Stimulated activated naive CD8-positive, alpha-beta T cell treated with anti-CD3 and anti-CD28 coated beads, Interleukin-15, Interleukin-2, amounts not matched to agents 100 U/mL and 50 U/mL, for 24 hours (primary cell): ENCODE measurements around the gene FAT1.
"Not testable (repeated sequence)": the region's sequence is repeated elsewhere in the genome, so short reads cannot be mapped to it uniquely, and the experiment has no call there.

Experiments used
- ATAC-seq: fragments of 150-1000 bp; cut with Tn5 transposase; one replicate; pipeline ENCODE4 v1.10.0; 2021
- DNase-seq: peaks from one replicate; pipeline ENCODE4 v3.0.0; 2021

Gene FAT1

DNA sequence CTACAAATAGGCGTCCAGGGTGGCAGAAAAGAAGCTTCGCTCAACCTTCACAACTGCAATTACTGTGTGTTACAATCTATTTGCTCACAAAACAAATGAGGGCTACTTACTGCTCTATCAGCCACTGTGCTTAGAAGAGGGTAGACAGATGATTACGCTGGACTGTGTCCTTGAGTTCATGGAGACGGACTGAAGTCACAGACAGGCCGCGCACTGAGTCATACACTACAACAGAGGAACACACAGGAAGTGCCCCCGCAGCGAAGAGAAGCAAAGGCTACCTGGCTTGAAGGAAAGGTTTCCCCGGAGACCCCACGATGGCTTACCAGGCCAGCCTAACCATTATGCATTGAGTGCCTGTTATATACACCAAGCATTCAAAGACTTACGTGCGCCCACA lies 25.6 kb downstream of the FAT1 start:
- ATAC-seq (no peak), DNase-seq (no peak)

DNA sequence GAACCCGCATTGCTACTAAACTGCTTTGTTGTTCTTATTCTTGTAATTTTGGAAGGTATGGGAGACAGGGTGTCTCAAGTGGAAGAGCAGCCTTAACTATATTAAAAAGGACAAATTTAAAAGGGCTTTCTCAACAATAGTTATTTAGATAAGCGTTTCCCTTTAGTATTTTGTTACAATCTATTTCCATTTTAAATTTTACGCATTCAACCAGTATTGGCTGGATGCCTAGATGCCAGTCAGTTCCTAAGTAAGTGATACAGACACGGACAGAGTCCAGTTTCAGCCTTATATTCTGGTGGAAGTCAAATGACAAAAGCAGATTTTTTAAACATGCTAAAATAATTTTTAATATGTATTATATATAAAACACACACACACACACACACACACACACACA lies 28.3 kb downstream of the FAT1 start:
- ATAC-seq, result no peak

DNA sequence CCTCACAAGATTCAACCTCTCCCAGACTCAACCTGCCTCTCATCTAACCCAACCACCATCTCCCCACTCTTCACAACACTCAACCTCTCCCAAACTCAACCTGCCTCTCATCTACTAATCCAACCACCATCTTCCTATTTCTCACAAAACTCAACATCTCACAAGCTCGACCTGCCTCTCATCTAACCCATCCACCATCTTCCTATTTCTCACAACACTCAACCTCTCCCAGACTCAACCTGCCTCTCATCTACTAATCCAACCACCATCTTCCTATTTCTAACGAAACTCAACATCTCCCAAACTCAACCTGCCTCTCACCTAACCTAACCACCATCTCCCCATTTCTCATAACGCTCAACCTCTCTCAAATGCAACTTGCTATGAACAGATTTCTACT lies 29.8 kb downstream of the FAT1 start:
- ATAC-seq (no peak), DNase-seq (no peak)

More for the DNA sequence above, 28.3 kb downstream of the FAT1 start:
- DNase-seq, result no peak

- ATAC-seq (no peak), DNase-seq (no peak)
Measured at GRCh38 chr4:186693159-186693815, 30.4 kb downstream of the FAT1 start.

DNA sequence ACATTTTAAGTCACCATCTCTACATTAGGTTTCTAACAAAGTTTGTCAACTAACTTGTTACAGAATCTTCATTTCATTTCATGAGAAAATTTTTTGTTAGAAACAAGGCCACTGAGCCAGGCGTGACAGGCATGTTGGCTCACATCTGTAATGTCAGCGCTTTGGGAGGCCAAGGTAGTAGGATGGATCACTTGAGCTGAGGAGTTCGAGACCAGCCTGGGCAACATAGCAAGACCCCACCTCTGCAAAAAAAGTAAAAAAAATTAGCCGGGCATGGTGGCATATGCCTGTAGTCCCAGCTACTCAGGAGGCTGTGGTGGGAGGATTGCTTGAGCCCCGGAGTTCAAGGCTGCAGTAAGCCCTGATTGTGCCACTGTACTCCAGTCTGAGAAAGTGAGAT lies 32.3 kb downstream of the FAT1 start:
- DNase-seq (no peak), ATAC-seq (no peak)

DNA sequence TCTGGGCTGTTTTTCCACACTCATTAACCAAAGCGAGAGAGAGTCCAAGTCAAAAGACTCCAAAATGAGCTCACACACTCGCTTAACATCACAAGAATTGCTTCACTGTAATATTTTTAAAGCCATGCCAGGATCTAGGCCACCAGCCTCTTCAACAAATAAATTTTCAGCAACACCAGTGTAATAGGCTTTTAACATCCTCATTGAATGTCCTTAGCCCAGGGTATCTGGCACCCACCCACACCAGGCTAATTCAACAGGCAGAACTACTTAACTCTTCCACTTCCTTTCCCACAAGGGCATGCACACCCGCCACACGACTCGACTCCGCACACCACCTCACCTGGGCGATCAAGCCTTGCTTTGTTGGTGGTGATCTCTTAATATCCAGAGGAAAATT lies 34.2 kb downstream of the FAT1 start:
- ATAC-seq (no peak), DNase-seq (no peak)

GRCh38 chr4:186688150-186688943 lies 35.3 kb downstream of the FAT1 start:
- no peak for ATAC-seq
- no peak for DNase-seq

- ATAC-seq, result no peak
- DNase-seq, result no peak
Measured at GRCh38 chr4:186687265-186687664, 36.4 kb downstream of the FAT1 start.

DNA sequence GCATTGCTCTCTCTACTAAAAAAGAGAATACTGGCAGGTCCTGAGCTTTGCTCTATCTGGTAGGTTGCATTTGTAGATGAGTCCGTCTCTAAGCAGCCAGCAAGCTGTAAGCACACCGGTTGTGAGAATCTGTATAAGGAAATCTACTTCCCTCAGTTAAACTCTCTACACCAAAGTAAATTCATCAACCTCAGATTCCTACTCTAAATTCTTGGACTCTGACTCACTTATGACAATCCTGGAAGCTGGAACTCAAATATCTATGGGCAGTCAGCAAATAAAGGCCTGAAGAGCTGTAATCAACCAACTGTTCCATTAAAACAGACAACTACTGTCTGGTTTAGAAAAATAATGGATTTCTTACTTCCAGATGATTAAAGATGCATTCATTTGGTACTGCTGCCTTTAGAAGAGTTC lies 37.9 kb downstream of the FAT1 start:
- no peak for ATAC-seq
- no peak for DNase-seq

GRCh38 chr4:186684889-186685309 lies 38.8 kb downstream of the FAT1 start:
- ATAC-seq (no peak), DNase-seq (no peak)

DNA sequence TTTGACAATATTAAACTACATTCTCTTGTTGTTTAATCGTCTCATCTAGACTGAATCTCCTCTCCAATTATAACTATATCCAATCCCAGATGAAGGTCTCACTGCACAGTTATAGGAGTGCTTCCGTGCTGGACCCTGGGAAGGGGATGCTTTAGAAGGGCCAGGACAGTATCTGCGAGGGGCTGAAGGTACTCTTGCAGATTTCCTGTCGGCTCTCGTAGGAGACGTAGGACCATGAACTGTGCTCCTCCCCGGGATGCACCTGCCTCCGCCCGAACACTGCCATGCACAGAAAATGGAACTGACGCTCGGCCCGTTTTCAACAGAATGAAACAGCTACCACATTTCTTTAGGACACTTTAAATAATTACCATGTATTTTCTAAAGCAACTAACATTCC lies 39.4 kb downstream of the FAT1 start:
- no peak for ATAC-seq
- DNase-seq, result no peak

GRCh38 chr4:186680641-186681040 lies 43.0 kb downstream of the FAT1 start:
- ATAC-seq, result no peak
- no peak for DNase-seq

DNA sequence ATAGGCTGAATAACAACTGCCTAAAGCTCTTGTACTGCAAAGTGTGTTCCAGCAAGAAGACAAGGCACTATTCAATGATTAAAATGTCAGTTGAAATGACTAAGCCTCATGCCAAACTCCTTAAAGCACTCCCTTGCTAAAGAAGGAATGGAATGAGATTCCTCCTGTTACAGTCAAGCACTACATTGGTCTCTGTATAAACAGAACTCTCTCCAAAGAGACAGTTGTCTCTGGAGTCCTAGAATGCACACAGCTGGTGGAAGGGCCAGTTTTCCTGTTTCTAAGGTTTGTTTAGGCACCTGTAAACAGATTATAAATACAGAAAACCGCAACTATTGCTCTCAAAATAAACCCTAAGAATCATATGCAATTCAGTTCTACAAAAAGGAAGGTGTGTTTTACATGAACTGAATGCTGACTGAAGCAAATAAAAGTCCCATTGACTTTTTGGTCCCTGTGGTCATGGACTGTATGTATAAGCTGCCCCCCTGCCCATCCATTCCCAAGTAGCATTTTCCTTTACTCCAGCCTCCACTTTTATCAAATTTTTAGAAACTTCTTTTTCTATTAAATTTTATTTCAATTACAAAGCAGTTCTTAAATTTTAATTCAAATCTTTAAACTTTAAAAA lies 47.0 kb downstream of the FAT1 start:
- no peak for ATAC-seq
- no peak for DNase-seq

- no peak for DNase-seq
- ATAC-seq, result no peak
Measured at GRCh38 chr4:186669735-186670134, 53.9 kb downstream of the FAT1 start.

GRCh38 chr4:186669159-186669731 lies 54.4 kb downstream of the FAT1 start:
- no peak for ATAC-seq
- DNase-seq, result no peak

- ATAC-seq (no peak), DNase-seq (no peak)
Measured at GRCh38 chr4:186666750-186667149, 56.9 kb downstream of the FAT1 start.

DNA sequence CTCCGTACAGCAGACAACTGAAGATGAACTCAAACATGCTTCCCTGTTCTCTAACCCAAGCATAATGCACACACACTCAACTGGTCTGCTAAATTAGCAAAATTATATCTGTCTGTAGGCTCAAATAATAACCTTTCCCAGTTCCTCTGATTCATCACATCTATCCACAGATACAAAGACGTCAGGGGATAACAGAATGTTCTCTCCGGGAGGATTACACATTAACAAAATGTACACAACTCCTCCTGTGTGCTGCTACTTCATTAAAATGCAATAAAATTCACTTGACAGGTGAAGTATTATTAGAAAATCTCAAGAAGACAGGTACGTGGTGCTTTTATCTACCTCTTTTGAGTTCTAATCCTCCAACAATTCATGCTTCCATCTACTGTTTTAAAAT lies 57.4 kb downstream of the FAT1 start:
- DNase-seq (no peak), ATAC-seq (no peak)

- DNase-seq, result no peak
- ATAC-seq, result no peak
Measured at GRCh38 chr4:186660403-186660802, 63.3 kb downstream of the FAT1 start.

GRCh38 chr4:186659935-186660334 lies 63.7 kb downstream of the FAT1 start:
- DNase-seq (no peak), ATAC-seq (no peak)

DNA sequence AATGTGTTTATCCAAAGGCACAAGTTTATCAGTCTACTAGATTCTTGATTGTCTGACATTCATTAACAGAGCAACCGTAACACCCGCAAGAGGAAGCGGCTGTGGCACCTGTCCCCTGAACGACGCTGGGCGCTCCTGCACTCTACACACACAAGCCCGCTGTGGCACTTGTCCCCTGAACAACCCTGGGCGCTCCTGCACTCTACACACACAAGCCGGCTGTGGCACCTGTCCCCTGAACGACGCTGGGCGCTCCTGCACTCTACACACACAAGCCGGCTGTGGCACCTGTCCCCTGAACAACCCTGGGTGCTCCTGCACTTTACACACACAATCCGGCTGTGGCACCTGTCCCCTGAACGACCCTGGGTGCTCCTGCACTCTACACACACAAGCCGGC lies 64.2 kb downstream of the FAT1 start:
- ATAC-seq, DNase-seq: not testable (repeated sequence)

GRCh38 chr4:186658657-186659056 lies 65.0 kb downstream of the FAT1 start:
- ATAC-seq (no peak), DNase-seq (no peak)

DNA sequence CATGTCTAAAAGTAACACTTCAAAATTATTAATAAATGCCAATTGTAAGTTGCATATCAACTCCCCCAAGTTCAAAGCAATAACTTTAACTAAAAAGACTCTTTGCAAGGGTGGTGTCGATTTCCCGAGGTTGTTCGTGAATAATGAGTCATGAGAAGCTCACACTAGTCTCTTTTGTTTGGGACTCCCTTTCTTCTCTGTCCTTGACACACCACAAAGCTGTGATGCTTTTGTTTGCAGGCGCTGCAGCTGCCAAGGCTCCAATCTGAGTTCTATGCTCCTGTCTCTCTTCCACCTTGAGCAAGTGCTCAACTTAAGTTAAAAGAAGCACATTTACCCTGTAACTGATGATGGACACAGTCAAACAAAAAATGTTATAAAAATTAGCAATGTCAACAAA lies 65.9 kb downstream of the FAT1 start:
- ATAC-seq (no peak), DNase-seq (no peak)

DNA sequence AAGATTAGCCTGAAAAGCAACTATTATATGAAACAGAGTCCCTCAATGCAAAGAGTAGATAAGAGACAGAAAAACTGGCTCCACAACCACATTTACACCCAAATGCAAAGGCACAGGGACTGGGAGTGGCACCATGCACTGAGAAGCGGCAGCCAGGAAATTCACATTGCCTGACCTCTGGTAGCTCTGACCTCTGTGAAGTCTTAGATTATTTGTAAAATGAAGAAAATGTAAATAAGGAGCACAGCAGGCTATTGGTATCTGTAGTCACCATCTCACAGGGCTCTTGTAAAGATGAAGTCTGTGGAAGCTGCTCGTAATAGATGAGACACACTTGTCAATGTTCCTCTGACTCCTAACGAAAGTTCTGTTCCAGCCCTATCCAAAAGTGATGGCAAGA lies 69.7 kb downstream of the FAT1 start:
- no peak for DNase-seq
- ATAC-seq, result no peak
